Left lung (tissue), 14 donors: ENCODE results near the gene TDRD15. TPM values are rescaled to one million over a fixed set of nuclear protein-coding genes. Genes with fewer than 3 reads are reported as not detected.

Source experiments
- ATAC-seq: fragments of 200-7000 bp; cut with Tn5 transposase; one replicate; pipeline ENCODE4 v1.9.1; 2020; ENCODE audit warnings: moderate library complexity
- DNase-seq, 4 donors: peaks; one replicate each; pipeline ENCODE4 v3.0.0-alpha.2; 2013 to 2020
- H3K27ac ChIP-seq, 2 donors: fragments of 200-600 bp; sonication (generic) in 1 of 2; one replicate each; pipeline versions ENCODE4 v1.5.0 to v1.8.0; 2020 to 2021
- H3K27me3 ChIP-seq, 2 donors: fragments of 200-600 bp; sonication (generic) in 1 of 2; one replicate each; pipeline versions ENCODE4 v1.5.0 to v1.8.0; 2020 to 2021
- H3K36me3 ChIP-seq, 2 donors: fragments of 200-600 bp; sonication (generic) in 1 of 2; one replicate each; pipeline versions ENCODE4 v1.5.0 to v1.8.0; 2020 to 2021
- H3K4me1 ChIP-seq, 2 donors: fragments of 200-600 bp; one replicate each; pipeline ENCODE4 v1.8.0; 2021
- H3K4me3 ChIP-seq, 2 donors: fragments of 200-600 bp; sonication (generic) in 1 of 2; one replicate each; pipeline versions ENCODE4 v1.5.0 to v1.8.0; 2020 to 2021; ENCODE audit warnings: mild to moderate bottlenecking in 1 of 2
- H3K9me3 ChIP-seq, 2 donors: fragments of 200-600 bp; sonication (generic) in 1 of 2; one replicate each; pipeline versions ENCODE4 v1.5.0 to v1.8.0; 2020 to 2021
- CTCF ChIP-seq, 2 donors: fragments of 200-600 bp; sonication (generic) in 1 of 2; IDR thresholded peaks; one replicate each; pipeline versions ENCODE4 v1.5.0 to v1.8.0; 2021; ENCODE audit warnings: antibody characterized with exemption in 2 of 2
- intact Hi-C, 2 donors: fragments of 100-400 bp; cut with DNase I; formaldehyde crosslinking; loops; one replicate each; pipeline versions ENCODE4 v1.11.2 to v1.14.2; 2022
- long read RNA-seq, 12 donors: library from polyadenylated mRNA in 2 of 12; unstranded in 2 of 12; transcript quantifications; one replicate each; pipeline ENCODE4 v2.0.0 and lab custom pipeline, GENCODE V29; 2019 to 2026
- polyA plus RNA-seq, 6 donors: library from polyadenylated mRNA; unstranded; fragments of 120-200 nt; gene quantifications; one replicate each; pipeline ENCODE4 v1.2.1, GENCODE V29; 2013; ENCODE audit not compliant: insufficient read length in 6 of 6
- total RNA-seq, 2 donors: library from RNA; stranded (reverse); fragmentation: NEBNext Ultra II Directional; extraction: Animal tissue kit (Norgen Biotek cat#: 25700); gene quantifications; one replicate each; pipeline ENCODE4 v1.2.1, GENCODE V29; 2021
- donor health status: DM: no; HTN: yes; CAD: no.
- donor health status: DM: no; HTN: no; CAD: no.

TDRD15 gene
- not detected for total RNA-seq
- not detected for polyA plus RNA-seq
- long read RNA-seq, donor 1, result 0 reads
- long read RNA-seq, donor 2, result 0 reads
- long read RNA-seq, donor 3, result 0 reads
- long read RNA-seq, donor 4, result 0 reads
- long read RNA-seq, donor 5, result 0 reads
- long read RNA-seq, donor 6, result 0 reads
- long read RNA-seq, donor 7, result 0 reads
- long read RNA-seq, donor 8, result 0 reads
- long read RNA-seq, donor 9, result 0 reads
- long read RNA-seq, donor 10, result 0 reads
- long read RNA-seq, donor 11, full-length matches to known transcripts, result 2 of 2 reads
- long read RNA-seq, donor 11, partial matches to known transcripts, result 0 of 2 reads
- long read RNA-seq, donor 11, other reads (novel, unspliced or antisense), result 0 of 2 reads
- long read RNA-seq, donor 12, result 0 reads

- peak in 1 of 4 donors; percentile 64 for DNase-seq
- Histone ChIP-seq H3K27ac (no peak within 1 kb of the TSS), H3K4me1 (no peaks in the 10 kb centered on the region), H3K27me3 (no peaks in the 10 kb centered on the region), H3K9me3 (no peaks in the 10 kb centered on the region), H3K36me3 (no peaks in the 10 kb centered on the region), H3K4me3 (no peak within 1 kb of the TSS)
- intact Hi-C loops, result loop anchor here in 1 of 2 donors (10.0 kb wide), 1 partner anchor 459 kb away; the partner anchor contains the start of gene GDF7
- no peak for TF ChIP-seq CTCF (IDR thresholded peaks at IDR 0.05)
- no peak for ATAC-seq
These were observed at the start of gene TDRD15 for GRCh38 chr2:21123473-21124393. Gene TDRD15, plus strand, starts transcription at chr2:21123968. Its CDS starts 13,500 bp downstream, at chr2:21137468.

- TF ChIP-seq CTCF (IDR thresholded peaks at IDR 0.05), result no peak
- Histone ChIP-seq H3K4me1 (no peaks in the 10 kb centered on the region), H3K27ac (no peak overlapping the region), H3K27me3 (no peaks in the 10 kb centered on the region), H3K36me3 (no peaks in the 10 kb centered on the region), H3K4me3 (no peak overlapping the region), H3K9me3 (peaks cover 0 to 13% of the 10 kb centered on the region in 2 donors)
- no peak for ATAC-seq
- intact Hi-C loops, result no loop called here
- no peak for DNase-seq
These were observed 45.5 kb upstream of the TDRD15 start for GRCh38 chr2:21078296-21078695.

- Histone ChIP-seq H3K4me3 (no peak overlapping the region), H3K4me1 (no peaks in the 10 kb centered on the region), H3K27me3 (no peaks in the 10 kb centered on the region), H3K36me3 (no peaks in the 10 kb centered on the region), H3K27ac (no peak overlapping the region), H3K9me3 (peaks cover 0 to 8% of the 10 kb centered on the region in 2 donors)
- TF ChIP-seq CTCF (IDR thresholded peaks at IDR 0.05), result no peak
- no peak for DNase-seq
- intact Hi-C loops, result no loop called here
- no peak for ATAC-seq
These were observed 40.3 kb upstream of the TDRD15 start for GRCh38 chr2:21083482-21083881.

- no peak for DNase-seq
- Histone ChIP-seq H3K4me3 (no peak overlapping the region), H3K27ac (no peak overlapping the region), H3K9me3 (peaks cover 0 to 3% of the 10 kb centered on the region in 2 donors), H3K36me3 (no peaks in the 10 kb centered on the region), H3K27me3 (no peaks in the 10 kb centered on the region), H3K4me1 (no peaks in the 10 kb centered on the region)
- no peak for TF ChIP-seq CTCF (IDR thresholded peaks at IDR 0.05)
- ATAC-seq, result no peak
- intact Hi-C loops, result no loop called here
These were observed 39.4 kb upstream of the TDRD15 start for GRCh38 chr2:21084401-21084800.
